PC-9 (cell line): Measurements from ENCODE around the gene HTR5A. TPM values are rescaled to one million over a fixed set of nuclear protein-coding genes. Genes with fewer than 3 reads are reported as not detected.

Source experiments
- BruUV-seq: library from RNA; stranded (reverse); fragments of 400-500 nt; replicated peaks from 2 replicates; lab custom pipeline; 2021; lab: Mats Ljungman, UMichigan
- CTCF ChIA-PET: fragments of 300-600 bp; sonication (Branson Sonifier 250); formaldehyde crosslinking; loops from one replicate; lab custom pipeline; 2022; ENCODE audit warnings: antibody characterized with exemption; lab: Charles Lee
- POLR2A ChIA-PET: fragments of 300-600 bp; sonication (Branson Sonifier 250); formaldehyde crosslinking; loops from one replicate; lab custom pipeline; 2022; ENCODE audit warnings: antibody characterized with exemption; ENCODE audit not compliant: unreplicated experiment; lab: Charles Lee
- DNase-seq, 2 experiments: peaks; one replicate each; pipeline versions ENCODE4 v3.0.0 to v3.0.0-alpha.2; 2015 to 2022; ENCODE audit warnings: mixed read lengths in 1 of 2
- H2AFZ ChIP-seq: fragments of 200-600 bp; sonication (generic); 2 replicates; pipeline ENCODE4 v1.8.1; 2017; ENCODE audit warnings: antibody characterized with exemption
- H3F3A ChIP-seq: fragments of 200-600 bp; sonication (generic); 2 replicates; pipeline ENCODE4 v1.8.1; 2017; ENCODE audit warnings: antibody characterized with exemption, mild to moderate bottlenecking, low read depth; ENCODE audit not compliant: insufficient read depth
- H3K27ac ChIP-seq: fragments of 200-600 bp; sonication (generic); 2 replicates; pipeline ENCODE4 v1.6.1; 2016; ENCODE audit warnings: mixed run types
- H3K27me3 ChIP-seq: fragments of 200-600 bp; sonication (generic); 2 replicates; pipeline ENCODE4 v1.6.1; 2016; ENCODE audit warnings: low read depth, mixed run types; ENCODE audit not compliant: insufficient read depth
- H3K36me3 ChIP-seq: fragments of 200-600 bp; sonication (generic); 2 replicates; pipeline ENCODE4 v1.6.1; 2016; ENCODE audit warnings: low read depth, mixed run types
- H3K4me1 ChIP-seq: fragments of 200-600 bp; sonication (generic); replicated peaks from 2 replicates; pipeline ENCODE4 v1.6.1; 2016; ENCODE audit warnings: mixed run types; ENCODE audit not compliant: insufficient read depth
- H3K4me2 ChIP-seq: fragments of 200-600 bp; sonication (generic); 2 replicates; pipeline ENCODE4 v1.6.1; 2017; ENCODE audit warnings: mixed run types
- H3K4me3 ChIP-seq: fragments of 200-600 bp; sonication (generic); 2 replicates; pipeline ENCODE4 v1.6.1; 2016; ENCODE audit warnings: mixed run types
- H3K79me2 ChIP-seq: fragments of 200-600 bp; sonication (generic); 2 replicates; pipeline ENCODE4 v1.6.1; 2017; ENCODE audit warnings: low read depth, mixed run types
- H3K9me2 ChIP-seq: fragments of 200-600 bp; sonication (generic); 2 replicates; pipeline ENCODE4 v1.8.1; 2017; ENCODE audit warnings: mild to moderate bottlenecking; ENCODE audit not compliant: insufficient read depth
- H3K9me3 ChIP-seq: fragments of 200-600 bp; sonication (generic); 2 replicates; pipeline ENCODE4 v1.8.1; 2016; ENCODE audit warnings: low read depth; ENCODE audit not compliant: insufficient read depth
- H4K20me1 ChIP-seq: fragments of 200-600 bp; sonication (generic); 2 replicates; pipeline ENCODE4 v1.8.1; 2017; ENCODE audit not compliant: insufficient read depth
- CTCF ChIP-seq: fragments of 200-600 bp; sonication (generic); conservative IDR thresholded peaks from 2 replicates; pipeline ENCODE4 v1.6.1; 2017; ENCODE audit warnings: mixed run types, antibody characterized with exemption, mild to moderate bottlenecking, moderate library complexity
- EZH2 ChIP-seq: fragments of 200-600 bp; sonication (generic); IDR thresholded peaks from 2 replicates; pipeline ENCODE4 v1.8.0; 2017; ENCODE audit warnings: antibody characterized with exemption, low read depth
- intact Hi-C: fragments of 100-400 bp; cut with micrococcal nuclease; formaldehyde crosslinking; loops from one replicate; pipeline ENCODE4 v1.10.0; 2022; ENCODE audit not compliant: unreplicated experiment
- total RNA-seq: library from RNA; stranded (reverse); gene quantifications from 2 replicates; pipeline ENCODE4 v1.2.3, GENCODE V29; 2021

The HTR5A gene
- total RNA-seq, 1 experiment from 2014 or later: not detected

- Histone ChIP-seq H3K9me3 (no peaks in the 10 kb centered on the region), H3K27ac (no peak overlapping the region), H3K79me2 (no peaks in the 10 kb centered on the region), H3K27me3 (peaks cover 90% of the 10 kb centered on the region), H3K4me2 (no peak overlapping the region), H4K20me1 (no peaks in the 10 kb centered on the region), H3K4me1 (no peaks in the 10 kb centered on the region), H3K36me3 (no peaks in the 10 kb centered on the region), H2AFZ (no peak overlapping the region), H3K9me2 (no peaks in the 10 kb centered on the region), H3F3A (no peaks in the 10 kb centered on the region), H3K4me3 (no peak overlapping the region)
- BruUV-seq: no TSS peak
- intact Hi-C loops: no loop called here
- TF ChIP-seq EZH2 (no peak), CTCF (no peak)
- POLR2A ChIA-PET: no interaction called here
- no peak for DNase-seq
- CTCF ChIA-PET: no interaction called here
These were observed 5.9 kb upstream of the HTR5A start for GRCh38 chr7:155064186-155064585.

DNA sequence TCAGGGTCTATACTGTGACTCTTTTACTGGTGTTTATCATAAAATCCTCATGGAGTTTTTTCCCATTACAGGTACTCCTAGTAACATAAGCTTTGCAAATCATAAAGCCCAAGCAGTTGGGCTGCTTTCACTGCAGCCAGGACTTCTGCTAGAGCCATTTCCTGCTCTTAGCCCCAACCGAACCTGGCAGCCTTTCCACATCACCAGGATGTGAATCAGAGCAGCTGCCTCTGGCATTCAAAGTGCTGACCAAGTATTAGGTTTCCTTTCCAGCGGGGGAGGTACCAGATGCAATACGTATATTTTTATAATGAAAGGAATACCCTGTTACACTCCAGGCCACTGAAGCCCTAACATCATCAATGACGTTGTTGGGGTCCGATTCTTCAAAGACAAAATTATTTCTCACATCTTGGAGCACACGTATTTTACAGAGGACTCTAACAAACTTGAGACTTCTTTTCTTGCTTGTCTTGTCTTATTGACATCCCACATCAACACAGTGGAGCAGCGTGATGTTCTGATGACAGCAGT, 3.6 kb upstream of the HTR5A start:
- no peak overlapping the region for H3K4me3 ChIP-seq
- no peaks in the 10 kb centered on the region for H3K9me2 ChIP-seq
- no peaks in the 10 kb centered on the region for H3K9me3 ChIP-seq
- intact Hi-C loops: no loop called here
- ChIA-PET POLR2A (no interaction called here), CTCF (interaction anchor here (0.6 kb wide), 1 partner anchor 306 kb away, joined by 4 read pairs; no protein-coding TSS in a partner anchor)
- H3F3A ChIP-seq: no peaks in the 10 kb centered on the region
- H3K4me1 ChIP-seq: no peaks in the 10 kb centered on the region
- TF ChIP-seq EZH2 (no peak), CTCF (no peak)
- H3K27ac ChIP-seq: no peak overlapping the region
- H3K79me2 ChIP-seq: no peaks in the 10 kb centered on the region
- H3K27me3 ChIP-seq: peaks cover 77% of the 10 kb centered on the region
- H3K4me2 ChIP-seq: no peak overlapping the region
- H3K36me3 ChIP-seq: no peaks in the 10 kb centered on the region
- H4K20me1 ChIP-seq: no peaks in the 10 kb centered on the region; the same call in 1 of the 2 replicates
- H2AFZ ChIP-seq: no peak overlapping the region
- no peak for DNase-seq
- no TSS peak for BruUV-seq

GRCh38 chr7:155071121-155071651, 1.1 kb downstream of the HTR5A start:
- H3K36me3 ChIP-seq: no peaks in the 10 kb centered on the region
- H3K79me2 ChIP-seq: no peaks in the 10 kb centered on the region
- no peaks in the 10 kb centered on the region; the same call in 1 of the 2 replicates for H4K20me1 ChIP-seq
- H3K9me3 ChIP-seq: no peaks in the 10 kb centered on the region
- TF ChIP-seq CTCF: no peak
- no peak for TF ChIP-seq EZH2
- no peak overlapping the region for H3K27ac ChIP-seq
- no peaks in the 10 kb centered on the region for H3K9me2 ChIP-seq
- ChIA-PET CTCF (no interaction called here), POLR2A (no interaction called here)
- H3K27me3 ChIP-seq: peaks cover 71% of the 10 kb centered on the region
- BruUV-seq: no TSS peak
- no peak overlapping the region for H2AFZ ChIP-seq
- H3F3A ChIP-seq: no peaks in the 10 kb centered on the region
- H3K4me2 ChIP-seq: no peak overlapping the region
- intact Hi-C loops: loop anchor here (5.0 kb wide), 1 partner anchor 144 kb away; no protein-coding TSS in a partner anchor
- H3K4me3 ChIP-seq: no peak overlapping the region
- no peak for DNase-seq
- H3K4me1 ChIP-seq: no peaks in the 10 kb centered on the region
